ENCODE measurements around the gene STAT1.
A peak's percentile ranks its signal among the peaks of the same experiment; 100 is the strongest.
"Not testable (repeated sequence)": the region's sequence is repeated elsewhere in the genome, so short reads cannot be mapped to it uniquely, and the experiment has no call there.

STAT1 gene

GRCh38 chr2:190961918-190962487 is 52.0 kb downstream of the STAT1 start:
- Histone ChIP-seq H3K27ac (ENCODE audit: extremely low read depth, low read depth, low read length) (no peak overlapping the region), H3K4me1 (ENCODE audit: control insufficient read depth, insufficient read depth, low read length) (no peaks in the 10 kb centered on the region), H3K9me3 (ENCODE audit: control insufficient read depth, insufficient read depth, low read depth, low read length) (no peaks in the 10 kb centered on the region), H3K36me3 (ENCODE audit: control insufficient read depth in 2 of 2, insufficient read depth in 1 of 2, low read length in 2 of 2) (peaks cover 0 to 37% of the 10 kb centered on the region in 2 experiments; a peak in 1 of 3 replicates), H3K4me3 (ENCODE audit: low read depth, low read length) (no peak overlapping the region)
- ChIA-PET POLR2A (no interaction called here), CTCF (no interaction called here)
- TF ChIP-seq, protein P1, sequence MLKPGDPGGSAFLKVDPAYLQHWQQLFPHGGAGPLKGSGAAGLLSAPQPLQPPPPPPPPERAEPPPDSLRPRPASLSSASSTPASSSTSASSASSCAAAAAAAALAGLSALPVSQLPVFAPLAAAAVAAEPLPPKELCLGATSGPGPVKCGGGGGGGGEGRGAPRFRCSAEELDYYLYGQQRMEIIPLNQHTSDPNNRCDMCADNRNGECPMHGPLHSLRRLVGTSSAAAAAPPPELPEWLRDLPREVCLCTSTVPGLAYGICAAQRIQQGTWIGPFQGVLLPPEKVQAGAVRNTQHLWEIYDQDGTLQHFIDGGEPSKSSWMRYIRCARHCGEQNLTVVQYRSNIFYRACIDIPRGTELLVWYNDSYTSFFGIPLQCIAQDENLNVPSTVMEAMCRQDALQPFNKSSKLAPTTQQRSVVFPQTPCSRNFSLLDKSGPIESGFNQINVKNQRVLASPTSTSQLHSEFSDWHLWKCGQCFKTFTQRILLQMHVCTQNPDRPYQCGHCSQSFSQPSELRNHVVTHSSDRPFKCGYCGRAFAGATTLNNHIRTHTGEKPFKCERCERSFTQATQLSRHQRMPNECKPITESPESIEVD (tag by site-specific recombination; IDR thresholded peaks at IDR 0.05) = peak; percentile 50; the same call in 1 of the 2 replicates
- no peak for TF ChIP-seq ZNF521 (tag by site-specific recombination; IDR thresholded peaks at IDR 0.05)
- TF ChIP-seq PBX3 (CRISPR knock-in tag; IDR thresholded peaks at IDR 0.05) = no peak
- TF ChIP-seq ZNF266 (tag by site-specific recombination; IDR thresholded peaks at IDR 0.05; ENCODE audit: low read depth) = no peak
- TF ChIP-seq SP7 (tag by site-specific recombination; IDR thresholded peaks at IDR 0.05) = peak; percentile 42; the same call in 1 of the 2 replicates
- TF ChIP-seq KLF17 (tag by site-specific recombination; IDR thresholded peaks at IDR 0.05) = no peak
- no peak for TF ChIP-seq ZNF768 (tag by site-specific recombination; IDR thresholded peaks at IDR 0.05)
- TF ChIP-seq ZEB2 (tag by site-specific recombination; IDR thresholded peaks at IDR 0.05) = 0 out of 2 replicates have a peak, but pooled peaks have one; percentile 28

DNA sequence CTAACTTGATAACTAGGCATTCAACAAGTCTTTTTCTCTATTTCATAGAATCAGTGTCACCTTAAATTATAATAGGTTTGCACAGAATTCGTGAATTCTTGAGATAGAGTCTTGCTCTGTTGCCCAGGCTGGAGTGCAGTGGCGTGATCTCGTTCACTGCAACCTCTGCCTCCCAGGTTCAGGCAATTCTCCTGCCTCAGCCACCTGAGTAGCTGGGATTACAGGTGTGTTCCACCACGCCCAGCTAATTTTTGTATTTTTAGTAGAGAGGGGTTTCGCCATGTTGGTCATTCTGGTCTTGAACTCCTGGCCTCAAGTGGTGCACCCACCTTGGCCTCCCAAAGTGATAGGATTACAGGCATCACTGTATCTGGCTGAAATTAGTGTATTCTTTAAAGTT is 52.9 kb downstream of the STAT1 start:
- H3K4me1 ChIP-seq (ENCODE audit: control insufficient read depth, insufficient read depth, low read length); POLR2A ChIA-PET; H3K9me3 ChIP-seq (ENCODE audit: control insufficient read depth, insufficient read depth, low read depth, low read length); H3K27ac ChIP-seq (ENCODE audit: extremely low read depth, low read depth, low read length); H3K4me3 ChIP-seq (ENCODE audit: low read depth, low read length): not testable (repeated sequence)
- CTCF ChIA-PET = interaction anchor here (0.7 kb wide), 1 partner anchor 69 kb away, joined by 3 read pairs; no protein-coding TSS in a partner anchor
- TF ChIP-seq SCRT2 (tag by site-specific recombination; IDR thresholded peaks at IDR 0.05) = peak; percentile 49; the same call in 1 of the 2 replicates
- peaks cover 0 to 33% of the 10 kb centered on the region in 2 experiments; a peak in 1 of 3 replicates for H3K36me3 ChIP-seq (ENCODE audit: control insufficient read depth in 2 of 2, insufficient read depth in 1 of 2, low read length in 2 of 2)

GRCh38 chr2:190959911-190960788 is 53.8 kb downstream of the STAT1 start:
- TF ChIP-seq ZNF274 (IDR thresholded peaks at IDR 0.05; ENCODE audit: low read length) (no peak), ZNF274 (tag by site-specific recombination; IDR thresholded peaks at IDR 0.05; ENCODE audit: borderline replicate concordance) (no peak)
- ChIA-PET POLR2A (interaction anchor here (0.9 kb wide), 1 partner anchor 78 kb away, joined by 3 read pairs; no protein-coding TSS in a partner anchor), CTCF (interaction anchor here (0.7 kb wide), 2 partner anchors 164 to 290 kb away, joined by 3 read pairs; no protein-coding TSS in a partner anchor)
- no peak overlapping the region for H3K4me3 ChIP-seq (ENCODE audit: low read depth, low read length)
- no peaks in the 10 kb centered on the region for H3K9me3 ChIP-seq (ENCODE audit: control insufficient read depth, insufficient read depth, low read depth, low read length)
- no peak overlapping the region for H3K27ac ChIP-seq (ENCODE audit: extremely low read depth, low read depth, low read length)
- H3K4me1 ChIP-seq (ENCODE audit: control insufficient read depth, insufficient read depth, low read length) = no peaks in the 10 kb centered on the region
- H3K36me3 ChIP-seq (ENCODE audit: control insufficient read depth in 2 of 2, insufficient read depth in 1 of 2, low read length in 2 of 2) = peaks cover 0 to 24% of the 10 kb centered on the region in 2 experiments; a peak in 1 of 3 replicates

DNA sequence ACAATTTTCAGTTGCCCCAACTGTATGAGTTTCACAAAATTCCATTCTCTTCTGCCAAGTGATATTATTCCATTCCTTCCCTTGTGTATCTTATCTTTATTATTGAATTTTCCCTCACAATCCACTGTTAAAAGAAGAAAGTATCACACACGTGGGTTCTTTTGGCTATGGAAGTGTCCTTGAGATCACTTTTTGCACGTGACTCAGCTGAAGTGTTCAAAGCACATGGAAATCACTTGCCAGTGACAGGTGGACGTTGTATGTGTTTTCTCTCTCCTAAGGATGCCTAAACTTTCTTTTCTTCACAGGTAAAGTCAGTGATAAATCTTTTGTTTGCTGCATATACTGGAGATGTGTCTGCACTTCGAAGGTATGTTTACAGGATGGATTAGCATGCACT is 60.7 kb downstream of the STAT1 start:
- CTCF ChIA-PET = no interaction called here
- Histone ChIP-seq H3K4me3 (ENCODE audit: low read depth, low read length) (no peak overlapping the region), H3K9me3 (ENCODE audit: control insufficient read depth, insufficient read depth, low read depth, low read length) (no peaks in the 10 kb centered on the region), H3K36me3 (ENCODE audit: control insufficient read depth in 2 of 2, insufficient read depth in 1 of 2, low read length in 2 of 2) (no peaks in the 10 kb centered on the region), H3K4me1 (ENCODE audit: control insufficient read depth, insufficient read depth, low read length) (no peaks in the 10 kb centered on the region; the same call in 1 of the 2 replicates), H3K27ac (ENCODE audit: extremely low read depth, low read depth, low read length) (no peak overlapping the region)
- POLR2A ChIA-PET = no interaction called here
- TF ChIP-seq, protein P2, sequence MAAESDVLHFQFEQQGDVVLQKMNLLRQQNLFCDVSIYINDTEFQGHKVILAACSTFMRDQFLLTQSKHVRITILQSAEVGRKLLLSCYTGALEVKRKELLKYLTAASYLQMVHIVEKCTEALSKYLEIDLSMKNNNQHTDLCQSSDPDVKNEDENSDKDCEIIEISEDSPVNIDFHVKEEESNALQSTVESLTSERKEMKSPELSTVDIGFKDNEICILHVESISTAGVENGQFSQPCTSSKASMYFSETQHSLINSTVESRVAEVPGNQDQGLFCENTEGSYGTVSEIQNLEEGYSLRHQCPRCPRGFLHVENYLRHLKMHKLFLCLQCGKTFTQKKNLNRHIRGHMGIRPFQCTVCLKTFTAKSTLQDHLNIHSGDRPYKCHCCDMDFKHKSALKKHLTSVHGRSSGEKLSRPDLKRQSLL (tag by site-specific recombination; IDR thresholded peaks at IDR 0.05) = no peak
- TF ChIP-seq, protein P3, sequence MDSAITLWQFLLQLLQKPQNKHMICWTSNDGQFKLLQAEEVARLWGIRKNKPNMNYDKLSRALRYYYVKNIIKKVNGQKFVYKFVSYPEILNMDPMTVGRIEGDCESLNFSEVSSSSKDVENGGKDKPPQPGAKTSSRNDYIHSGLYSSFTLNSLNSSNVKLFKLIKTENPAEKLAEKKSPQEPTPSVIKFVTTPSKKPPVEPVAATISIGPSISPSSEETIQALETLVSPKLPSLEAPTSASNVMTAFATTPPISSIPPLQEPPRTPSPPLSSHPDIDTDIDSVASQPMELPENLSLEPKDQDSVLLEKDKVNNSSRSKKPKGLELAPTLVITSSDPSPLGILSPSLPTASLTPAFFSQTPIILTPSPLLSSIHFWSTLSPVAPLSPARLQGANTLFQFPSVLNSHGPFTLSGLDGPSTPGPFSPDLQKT (IDR thresholded peaks at IDR 0.05; ENCODE audit: borderline replicate concordance, low read depth, low read length) = no peak

Data from HEK293 (cell line).